Dermis microvascular lymphatic vessel endothelial cell (primary cell): ENCODE measurements around the gene NPTX2. TPM values are rescaled to one million over a fixed set of nuclear protein-coding genes. Genes with fewer than 3 reads are reported as not detected.

Source experiments
- DNase-seq, 2 donors: peaks; one replicate each; pipeline versions ENCODE4 v3.0.0 to v3.0.0-alpha.2; 2010; ENCODE audit warnings: low read depth in 2 of 2
- total RNA-seq: library from RNA; depleted of rRNA; stranded (reverse); fragments of >200 nt; gene quantifications from 2 replicates; pipeline ENCODE4 v1.2.1, GENCODE V29; 2014

Gene NPTX2
- total RNA-seq, 1 donor from 2014 or later = 6.7 TPM

- DNase-seq = no peak
Observed at GRCh38 chr7:98618786-98619185, 1.7 kb downstream of the NPTX2 start.

GRCh38 chr7:98619450-98620321, 2.6 kb downstream of the NPTX2 start:
- DNase-seq = no peak

GRCh38 chr7:98621573-98622482, 4.7 kb downstream of the NPTX2 start:
- DNase-seq = no peak

- no peak for DNase-seq
Observed at GRCh38 chr7:98622926-98623325, 5.8 kb downstream of the NPTX2 start.

GRCh38 chr7:98624846-98625420, 7.8 kb downstream of the NPTX2 start:
- no peak for DNase-seq

- no peak for DNase-seq
Observed at GRCh38 chr7:98626460-98627412, 9.7 kb downstream of the NPTX2 start.

- DNase-seq = no peak
Observed at GRCh38 chr7:98627413-98627790, 10.3 kb downstream of the NPTX2 start.

GRCh38 chr7:98628418-98628817, 11.3 kb downstream of the NPTX2 start:
- DNase-seq = no peak

GRCh38 chr7:98629001-98629431, 11.9 kb downstream of the NPTX2 start:
- DNase-seq = peak in 1 of 2 donors; percentile 69

GRCh38 chr7:98630149-98630548, 13.1 kb downstream of the NPTX2 start:
- no peak for DNase-seq

- DNase-seq = no peak
Observed at GRCh38 chr7:98630770-98631169, 13.7 kb downstream of the NPTX2 start.

- DNase-seq = no peak
Observed at GRCh38 chr7:98638853-98639252, 21.8 kb downstream of the NPTX2 start.

GRCh38 chr7:98640375-98640774, 23.3 kb downstream of the NPTX2 start:
- DNase-seq = no peak

GRCh38 chr7:98641646-98642500, 24.8 kb downstream of the NPTX2 start:
- no peak for DNase-seq

GRCh38 chr7:98643236-98643985, 26.3 kb downstream of the NPTX2 start:
- no peak for DNase-seq

- no peak for DNase-seq
Observed at GRCh38 chr7:98646465-98646864, 29.4 kb downstream of the NPTX2 start.

- DNase-seq = no peak
Observed at GRCh38 chr7:98647326-98647725, 30.2 kb downstream of the NPTX2 start.

- DNase-seq = no peak
Observed at GRCh38 chr7:98651760-98652159, 34.7 kb downstream of the NPTX2 start.
